GM23338 (cell line): ENCODE data around the gene LOXHD1. TPM values are rescaled to one million over a fixed set of nuclear protein-coding genes. Genes with fewer than 3 reads are reported as not detected.

Experiments used
- ATAC-seq: fragments of 200-7000 bp; cut with Tn5 transposase; 3 replicates; pipeline ENCODE4 v1.9.1; 2020
- DNase-seq: peaks from one replicate; pipeline ENCODE4 v3.0.0-alpha.2; 2015; ENCODE audit warnings: low spot score
- H2AFZ ChIP-seq: fragments of 200-600 bp; sonication (generic); 2 replicates; pipeline ENCODE4 v1.8.0; 2016; ENCODE audit warnings: antibody characterized with exemption, mild to moderate bottlenecking, moderate library complexity
- H3F3A ChIP-seq: fragments of 200-600 bp; sonication (generic); replicated peaks from 2 replicates; pipeline ENCODE4 v1.8.0; 2017; ENCODE audit warnings: antibody characterized with exemption, mixed run types, low read depth
- H3K27ac ChIP-seq: fragments of 200-600 bp; sonication (generic); 2 replicates; pipeline ENCODE4 v1.6.1; 2016; ENCODE audit warnings: low read depth
- H3K27me3 ChIP-seq: fragments of 200-600 bp; sonication (generic); 2 replicates; pipeline ENCODE4 v1.8.0; 2016; ENCODE audit warnings: mild to moderate bottlenecking, mixed run types, moderate library complexity; ENCODE audit not compliant: insufficient read depth
- H3K36me3 ChIP-seq: fragments of 200-600 bp; sonication (generic); 2 replicates; pipeline ENCODE4 v1.8.0; 2016; ENCODE audit warnings: mild to moderate bottlenecking; ENCODE audit not compliant: insufficient read depth
- H3K4me1 ChIP-seq: fragments of 200-600 bp; sonication (generic); 2 replicates; pipeline ENCODE4 v1.8.0; 2016; ENCODE audit warnings: mild to moderate bottlenecking, moderate library complexity; ENCODE audit not compliant: insufficient read depth
- H3K4me2 ChIP-seq: fragments of 200-600 bp; sonication (generic); 2 replicates; pipeline ENCODE4 v1.7.1; 2017; ENCODE audit warnings: mixed run types
- H3K4me3 ChIP-seq: fragments of 200-600 bp; sonication (generic); 2 replicates; pipeline ENCODE4 v1.6.1; 2016; ENCODE audit warnings: mixed run types
- H3K79me2 ChIP-seq: fragments of 200-600 bp; sonication (generic); replicated peaks from 2 replicates; pipeline ENCODE4 v1.8.0; 2017; ENCODE audit warnings: mild to moderate bottlenecking; ENCODE audit not compliant: insufficient read depth
- H3K9me2 ChIP-seq: fragments of 200-600 bp; sonication (generic); 2 replicates; pipeline ENCODE4 v1.8.0; 2017; ENCODE audit not compliant: insufficient read depth
- H4K20me1 ChIP-seq: fragments of 200-600 bp; sonication (generic); replicated peaks from 2 replicates; pipeline ENCODE4 v1.8.0; 2017; ENCODE audit warnings: mild to moderate bottlenecking; ENCODE audit not compliant: insufficient read depth
- H3K27ac Mint-ChIP-seq: 2 replicates; pipeline ENCODE4 v1.8.0; 2020; ENCODE audit warnings: inconsistent platforms, mild to moderate bottlenecking, moderate library complexity, mixed read lengths
- H3K27me3 Mint-ChIP-seq: 3 replicates; pipeline ENCODE4 v1.8.0; 2022; ENCODE audit warnings: low read depth, mild to moderate bottlenecking, moderate library complexity, mixed read lengths, inconsistent platforms; ENCODE audit not compliant: insufficient read depth, poor library complexity
- H3K36me3 Mint-ChIP-seq: 3 replicates; pipeline ENCODE4 v1.8.0; 2021; ENCODE audit warnings: low read depth, mild to moderate bottlenecking, inconsistent platforms, moderate library complexity, mixed read lengths
- H3K4me1 Mint-ChIP-seq: 3 replicates; pipeline ENCODE4 v1.8.0; 2020; ENCODE audit warnings: mild to moderate bottlenecking, inconsistent platforms, mixed read lengths
- H3K4me3 Mint-ChIP-seq: 3 replicates; pipeline ENCODE4 v1.8.0; 2021; ENCODE audit warnings: moderate library complexity, mild to moderate bottlenecking, inconsistent platforms, mixed read lengths
- H3K9me3 Mint-ChIP-seq: 3 replicates; pipeline ENCODE4 v1.8.0; 2020; ENCODE audit warnings: moderate library complexity, mild to moderate bottlenecking, inconsistent platforms, mixed read lengths
- ETS1 ChIP-seq: IDR thresholded peaks from 2 replicates; pipeline ENCODE4 v1.6.1; 2016; ENCODE audit warnings: antibody characterized with exemption
- EZH2 ChIP-seq: fragments of 200-600 bp; sonication (generic); IDR thresholded peaks from one replicate; pipeline ENCODE4 v1.8.0; 2017; ENCODE audit warnings: antibody characterized with exemption, mild to moderate bottlenecking, low read depth; ENCODE audit not compliant: unreplicated experiment
- EZH2phosphoT487 ChIP-seq: fragments of 200-600 bp; sonication (generic); IDR thresholded peaks from one replicate; pipeline ENCODE4 v1.8.1; 2018; ENCODE audit warnings: antibody characterized with exemption; ENCODE audit not compliant: unreplicated experiment
- NANOG ChIP-seq: IDR thresholded peaks from 2 replicates; pipeline ENCODE4 v1.6.1; 2016; ENCODE audit warnings: antibody characterized with exemption, borderline replicate concordance
- POLR2AphosphoS5 ChIP-seq: IDR thresholded peaks from 2 replicates; pipeline ENCODE4 v1.6.1; 2016; ENCODE audit warnings: antibody characterized with exemption, low read depth
- REST ChIP-seq: IDR thresholded peaks from one replicate; pipeline ENCODE4 v1.6.1; 2018; ENCODE audit warnings: antibody characterized with exemption; ENCODE audit not compliant: unreplicated experiment
- STAT1 ChIP-seq: IDR thresholded peaks from one replicate; pipeline ENCODE4 v1.6.1; 2016; ENCODE audit warnings: antibody characterized with exemption; ENCODE audit not compliant: unreplicated experiment
- ZNF114 ChIP-seq: fragments of 250-450 bp; sonication (Bioruptor Pico); IDR thresholded peaks from 2 replicates; pipeline ENCODE4 v1.5.0; 2020; ENCODE audit warnings: mild to moderate bottlenecking, moderate library complexity
- ZNF331 ChIP-seq: fragments of 250-450 bp; sonication (Bioruptor Pico); IDR thresholded peaks from 2 replicates; pipeline ENCODE4 v1.5.0; 2020; ENCODE audit warnings: low read depth, mild to moderate bottlenecking, moderate library complexity
- polyA plus RNA-seq: library from polyadenylated mRNA; unstranded; fragments of >200 nt; fragmentation: Nextera tagmentation; extraction: Ambion mirVana; gene quantifications from 2 replicates; pipeline ENCODE4 v1.2.1, GENCODE V29; 2016
- total RNA-seq: library from RNA; depleted of rRNA; stranded (reverse); fragments of >200 nt; shearing (Covaris generic); gene quantifications from 2 replicates; pipeline ENCODE4 v1.2.3, GENCODE V29; 2014
- TF ChIP-seq, protein P1 (sequence below), 2 experiments: fragments of 200-600 bp in 1 of 2; sonication (generic) in 1 of 2; conservative IDR thresholded peaks; 2 replicates each; pipeline versions ENCODE4 v1.5.1 to v1.6.1; 2016 to 2017; ENCODE audit warnings: antibody characterized with exemption in 2 of 2, low read depth in 2 of 2, mild to moderate bottlenecking in 2 of 2, moderate library complexity in 1 of 2

The LOXHD1 gene
- total and polyA plus RNA-seq, 2 experiments from 2014 or later: 0.17 TPM; not detected in 1

DNA sequence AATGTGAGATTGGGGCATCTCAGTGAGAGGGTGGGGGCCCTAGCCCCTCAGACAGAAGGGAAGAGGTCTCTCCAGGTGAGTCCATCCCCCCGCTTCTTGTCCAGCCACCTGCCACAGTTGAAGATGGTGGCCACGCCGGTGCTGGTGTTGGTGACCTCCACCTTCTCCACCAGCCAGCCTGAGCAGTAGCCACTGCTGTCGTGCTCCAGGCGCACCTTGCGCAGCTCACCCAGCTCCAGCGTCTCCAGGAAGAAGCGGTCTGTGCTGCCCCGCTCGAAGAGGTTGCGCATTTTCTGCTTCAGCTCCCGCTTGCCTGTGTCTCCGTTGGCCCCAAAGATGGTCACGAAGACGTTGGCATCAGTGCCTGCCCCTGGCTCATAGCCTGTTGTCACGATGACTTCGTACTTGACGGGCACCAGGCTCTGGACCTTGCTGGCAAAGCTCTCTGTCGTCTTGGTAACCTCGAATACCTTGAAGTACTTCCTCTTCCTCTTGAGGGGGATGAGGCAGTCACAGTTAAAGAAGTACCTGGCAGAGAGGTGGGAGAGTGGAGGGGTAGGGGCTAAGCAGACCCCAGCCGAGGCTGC, 179.5 kb downstream of the LOXHD1 start:
- no peaks in the 10 kb centered on the region for H3F3A ChIP-seq
- peaks cover 7% of the 10 kb centered on the region; the same call in 1 of the 2 replicates for H3K4me1 ChIP-seq
- Mint-ChIP-seq H3K9me3 (no peaks in the 10 kb centered on the region; the same call in 2 of the 3 replicates), H3K27ac (no peak overlapping the region), H3K36me3 (no peaks in the 10 kb centered on the region), H3K27me3 (peaks cover 2% of the 10 kb centered on the region), H3K4me1 (peaks cover 23% of the 10 kb centered on the region), H3K4me3 (no peak overlapping the region)
- DNase-seq (no peak), ATAC-seq (no peak)
- no peaks in the 10 kb centered on the region for H4K20me1 ChIP-seq
- no peaks in the 10 kb centered on the region for H3K36me3 ChIP-seq
- no peak overlapping the region for H3K4me3 ChIP-seq
- H3K4me2 ChIP-seq: no peak overlapping the region
- no peaks in the 10 kb centered on the region for H3K27me3 ChIP-seq
- no peaks in the 10 kb centered on the region for H3K9me2 ChIP-seq
- TF ChIP-seq EZH2 (no peak), ZNF114 (CRISPR knock-in tag) (no peak), STAT1 (no peak), NANOG (no peak), ZNF331 (no peak), POLR2AphosphoS5 (no peak), EZH2phosphoT487 (no peak), ETS1 (no peak), REST (no peak)
- TF ChIP-seq, protein P1, sequence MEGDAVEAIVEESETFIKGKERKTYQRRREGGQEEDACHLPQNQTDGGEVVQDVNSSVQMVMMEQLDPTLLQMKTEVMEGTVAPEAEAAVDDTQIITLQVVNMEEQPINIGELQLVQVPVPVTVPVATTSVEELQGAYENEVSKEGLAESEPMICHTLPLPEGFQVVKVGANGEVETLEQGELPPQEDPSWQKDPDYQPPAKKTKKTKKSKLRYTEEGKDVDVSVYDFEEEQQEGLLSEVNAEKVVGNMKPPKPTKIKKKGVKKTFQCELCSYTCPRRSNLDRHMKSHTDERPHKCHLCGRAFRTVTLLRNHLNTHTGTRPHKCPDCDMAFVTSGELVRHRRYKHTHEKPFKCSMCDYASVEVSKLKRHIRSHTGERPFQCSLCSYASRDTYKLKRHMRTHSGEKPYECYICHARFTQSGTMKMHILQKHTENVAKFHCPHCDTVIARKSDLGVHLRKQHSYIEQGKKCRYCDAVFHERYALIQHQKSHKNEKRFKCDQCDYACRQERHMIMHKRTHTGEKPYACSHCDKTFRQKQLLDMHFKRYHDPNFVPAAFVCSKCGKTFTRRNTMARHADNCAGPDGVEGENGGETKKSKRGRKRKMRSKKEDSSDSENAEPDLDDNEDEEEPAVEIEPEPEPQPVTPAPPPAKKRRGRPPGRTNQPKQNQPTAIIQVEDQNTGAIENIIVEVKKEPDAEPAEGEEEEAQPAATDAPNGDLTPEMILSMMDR (conservative IDR thresholded peaks at IDR 0.05; ENCODE audit: low read depth in 2 of 2): no peak
- H3K27ac ChIP-seq: no peak overlapping the region
- H2AFZ ChIP-seq: no peak overlapping the region
- H3K79me2 ChIP-seq: no peaks in the 10 kb centered on the region
